Suppressor macrophage treated with lipopolysaccharide for 1 hour (primary cell): Measurements from ENCODE around the gene FAM13A.

Source experiments
- DNase-seq, 3 donors: peaks; one replicate each; pipeline ENCODE4 v3.0.0-alpha.2; 2020 to 2022

The FAM13A gene

GRCh38 chr4:88761861-88762523 is 295.0 kb downstream of the FAM13A start:
- no peak for DNase-seq

GRCh38 chr4:88761342-88761741 is 295.6 kb downstream of the FAM13A start:
- no peak for DNase-seq

GRCh38 chr4:88759895-88760290 is 297.1 kb downstream of the FAM13A start:
- no peak for DNase-seq

GRCh38 chr4:88759039-88759894 is 297.7 kb downstream of the FAM13A start:
- DNase-seq, result no peak

GRCh38 chr4:88758264-88758663 is 298.7 kb downstream of the FAM13A start:
- no peak for DNase-seq

GRCh38 chr4:88757776-88758175 is 299.2 kb downstream of the FAM13A start:
- no peak for DNase-seq

GRCh38 chr4:88757067-88757466 is 299.9 kb downstream of the FAM13A start:
- DNase-seq, result no peak

- no peak for DNase-seq
Observed at GRCh38 chr4:88756149-88756548, 300.8 kb downstream of the FAM13A start.

- no peak for DNase-seq
Observed at GRCh38 chr4:88755454-88755853, 301.5 kb downstream of the FAM13A start.

- no peak for DNase-seq
Observed at GRCh38 chr4:88754796-88755195, 302.2 kb downstream of the FAM13A start.

- no peak for DNase-seq
Observed at GRCh38 chr4:88753658-88754571, 303.1 kb downstream of the FAM13A start.

GRCh38 chr4:88752754-88753153 is 304.2 kb downstream of the FAM13A start:
- no peak for DNase-seq

- DNase-seq, result no peak
Observed at GRCh38 chr4:88752076-88752463, 304.9 kb downstream of the FAM13A start.

- no peak for DNase-seq
Observed at GRCh38 chr4:88751258-88752075, 305.5 kb downstream of the FAM13A start.

GRCh38 chr4:88750369-88750768 is 306.6 kb downstream of the FAM13A start:
- no peak for DNase-seq

GRCh38 chr4:88747351-88747750 is 309.6 kb downstream of the FAM13A start:
- no peak for DNase-seq

GRCh38 chr4:88746206-88746605 is 310.8 kb downstream of the FAM13A start:
- DNase-seq, result no peak

- DNase-seq, result no peak
Observed at GRCh38 chr4:88745581-88746163, 311.3 kb downstream of the FAM13A start.

GRCh38 chr4:88745175-88745574 is 311.8 kb downstream of the FAM13A start:
- no peak for DNase-seq

- DNase-seq, result no peak
Observed at GRCh38 chr4:88744609-88745008, 312.4 kb downstream of the FAM13A start.

GRCh38 chr4:88743696-88744095 is 313.3 kb downstream of the FAM13A start:
- DNase-seq, result no peak

- no peak for DNase-seq
Observed at GRCh38 chr4:88742561-88742960, 314.4 kb downstream of the FAM13A start.
